GM08714 (cell line): ENCODE data around the gene CAPZB.
A peak's percentile ranks its signal among the peaks of the same experiment; 100 is the strongest.

Source experiments
- H3K4me3 ChIP-seq: fragments of 200-500 bp; sonication (Bioruptor generic); 2 replicates; pipeline ENCODE4 v1.5.1; 2014; ENCODE audit warnings: mild to moderate bottlenecking, low read length, inconsistent platforms
- ZNF274 ChIP-seq: IDR thresholded peaks from 2 replicates; pipeline ENCODE4 v1.6.1; 2012; ENCODE audit warnings: mild to moderate bottlenecking, low read depth, low read length

Gene CAPZB

GRCh38 chr1:19315378-19316198, 169.8 kb downstream of the CAPZB start:
- no peak overlapping the region; the same call in 1 of the 2 replicates for H3K4me3 ChIP-seq
- no peak for TF ChIP-seq ZNF274

- H3K4me3 ChIP-seq: no peak overlapping the region; the same call in 1 of the 2 replicates
- TF ChIP-seq ZNF274: no peak
Measured at GRCh38 chr1:19313961-19314882, 171.1 kb downstream of the CAPZB start.

- TF ChIP-seq ZNF274: no peak
- H3K4me3 ChIP-seq: no peak overlapping the region; the same call in 1 of the 2 replicates
Measured at GRCh38 chr1:19313636-19313959, 171.7 kb downstream of the CAPZB start.

GRCh38 chr1:19312782-19313635, 172.3 kb downstream of the CAPZB start:
- peak overlapping the region; percentile 73 for H3K4me3 ChIP-seq
- no peak for TF ChIP-seq ZNF274

GRCh38 chr1:19311931-19312781, 173.2 kb downstream of the CAPZB start, which contains the start of the genes AKR7A2 and SLC66A1:
TSS of gene AKR7A2 (minus strand) at chr1:19312144. CDS start at chr1:19312124, 20 bp downstream.
TSS of gene SLC66A1 (plus strand) at chr1:19312326. CDS start at chr1:19317678, 5,352 bp downstream.
- TF ChIP-seq ZNF274: no peak
- H3K4me3 ChIP-seq: peak within 1 kb of the TSS; percentile 90

GRCh38 chr1:19311503-19311930, 173.8 kb downstream of the CAPZB start:
- TF ChIP-seq ZNF274: no peak

GRCh38 chr1:19310720-19311502, 174.4 kb downstream of the CAPZB start:
- peak overlapping the region; percentile 90; the same call in 1 of the 2 replicates for H3K4me3 ChIP-seq
- TF ChIP-seq ZNF274: no peak

More at GRCh38 chr1:19311503-19311930, 173.8 kb downstream of the CAPZB start:
- peak overlapping the region; percentile 90 for H3K4me3 ChIP-seq

GRCh38 chr1:19310061-19310460, 175.3 kb downstream of the CAPZB start:
- no peak overlapping the region for H3K4me3 ChIP-seq
- TF ChIP-seq ZNF274: no peak

- H3K4me3 ChIP-seq: no peak overlapping the region
- TF ChIP-seq ZNF274: no peak
Measured at GRCh38 chr1:19309123-19309813, 176.1 kb downstream of the CAPZB start.

- no peak for TF ChIP-seq ZNF274
- no peak overlapping the region for H3K4me3 ChIP-seq
Measured at GRCh38 chr1:19308509-19308907, 176.8 kb downstream of the CAPZB start.

GRCh38 chr1:19307794-19308508, 177.4 kb downstream of the CAPZB start:
- TF ChIP-seq ZNF274: no peak
- no peak overlapping the region for H3K4me3 ChIP-seq
